ENCODE measurements around the gene PEMT. TPM values are rescaled to one million over a fixed set of nuclear protein-coding genes. Genes with fewer than 3 reads are reported as not detected.

Gene PEMT
- total and polyA plus RNA-seq, 9 of the 15 experiments (the other 6 are each of a cell fraction or from before 2014, with no cell fraction given), result 1.4 to 36.4 (median 13.6) TPM

DNA sequence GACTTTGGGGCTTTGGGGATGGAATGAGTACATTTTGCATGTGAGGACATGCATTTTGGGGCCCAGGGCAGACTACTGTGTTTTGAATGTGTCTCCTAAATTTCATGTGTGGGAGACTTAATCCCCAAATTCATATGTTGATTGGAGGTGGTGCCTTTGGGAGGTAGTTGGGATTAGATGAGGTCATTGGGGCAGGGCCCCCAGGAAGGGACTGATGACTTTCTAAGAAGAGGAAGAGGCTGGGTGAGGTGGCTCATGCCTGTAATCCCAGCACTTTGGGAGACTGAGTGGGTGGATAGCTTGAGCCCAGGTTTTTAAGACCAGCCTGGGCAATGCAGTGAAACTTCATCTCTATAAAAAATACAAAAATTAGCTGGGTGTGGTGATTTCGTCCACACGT lies 47.0 kb upstream of the PEMT start:
- Histone ChIP-seq H3K27me3 (ENCODE audit: control insufficient read depth in 2 of 2, insufficient read depth in 2 of 2, low read length in 2 of 2) (peaks cover 0 to 7% of the 10 kb centered on the region in 2 experiments; a peak in 1 of 5 replicates), H3K36me3 (ENCODE audit: control insufficient read depth, insufficient read depth, low read length) (no peaks in the 10 kb centered on the region), H2AFZ (ENCODE audit: low read depth, low read length) (no peak overlapping the region), H4K20me1 (replicated peaks; ENCODE audit: control insufficient read depth, insufficient read depth, low read length) (no peaks in the 10 kb centered on the region), H3K4me3 (no peak overlapping the region), H3K9me3 (replicated peaks; ENCODE audit: control insufficient read depth, insufficient read depth, low read depth, low read length) (no peaks in the 10 kb centered on the region), H3K27ac (ENCODE audit: extremely low read depth, low read depth, low read length) (no peak overlapping the region), H3K4me1 (replicated peaks in 1 of 2; ENCODE audit: control insufficient read depth in 2 of 2, insufficient read depth in 2 of 2, low read length in 2 of 2) (no peaks in the 10 kb centered on the region; a peak in 1 of 5 replicates), H3K79me2 (ENCODE audit: control insufficient read depth, insufficient read depth, low read length) (no peaks in the 10 kb centered on the region), H3K9me1 (ENCODE audit: control insufficient read depth, insufficient read depth, low read length) (no peaks in the 10 kb centered on the region), H3K9ac (ENCODE audit: insufficient read depth in 1 of 2, low read depth in 2 of 2, low read length in 2 of 2) (no peak overlapping the region), H3K4me2 (ENCODE audit: insufficient read depth, low read length) (no peak overlapping the region)
- TF ChIP-seq, protein P1, sequence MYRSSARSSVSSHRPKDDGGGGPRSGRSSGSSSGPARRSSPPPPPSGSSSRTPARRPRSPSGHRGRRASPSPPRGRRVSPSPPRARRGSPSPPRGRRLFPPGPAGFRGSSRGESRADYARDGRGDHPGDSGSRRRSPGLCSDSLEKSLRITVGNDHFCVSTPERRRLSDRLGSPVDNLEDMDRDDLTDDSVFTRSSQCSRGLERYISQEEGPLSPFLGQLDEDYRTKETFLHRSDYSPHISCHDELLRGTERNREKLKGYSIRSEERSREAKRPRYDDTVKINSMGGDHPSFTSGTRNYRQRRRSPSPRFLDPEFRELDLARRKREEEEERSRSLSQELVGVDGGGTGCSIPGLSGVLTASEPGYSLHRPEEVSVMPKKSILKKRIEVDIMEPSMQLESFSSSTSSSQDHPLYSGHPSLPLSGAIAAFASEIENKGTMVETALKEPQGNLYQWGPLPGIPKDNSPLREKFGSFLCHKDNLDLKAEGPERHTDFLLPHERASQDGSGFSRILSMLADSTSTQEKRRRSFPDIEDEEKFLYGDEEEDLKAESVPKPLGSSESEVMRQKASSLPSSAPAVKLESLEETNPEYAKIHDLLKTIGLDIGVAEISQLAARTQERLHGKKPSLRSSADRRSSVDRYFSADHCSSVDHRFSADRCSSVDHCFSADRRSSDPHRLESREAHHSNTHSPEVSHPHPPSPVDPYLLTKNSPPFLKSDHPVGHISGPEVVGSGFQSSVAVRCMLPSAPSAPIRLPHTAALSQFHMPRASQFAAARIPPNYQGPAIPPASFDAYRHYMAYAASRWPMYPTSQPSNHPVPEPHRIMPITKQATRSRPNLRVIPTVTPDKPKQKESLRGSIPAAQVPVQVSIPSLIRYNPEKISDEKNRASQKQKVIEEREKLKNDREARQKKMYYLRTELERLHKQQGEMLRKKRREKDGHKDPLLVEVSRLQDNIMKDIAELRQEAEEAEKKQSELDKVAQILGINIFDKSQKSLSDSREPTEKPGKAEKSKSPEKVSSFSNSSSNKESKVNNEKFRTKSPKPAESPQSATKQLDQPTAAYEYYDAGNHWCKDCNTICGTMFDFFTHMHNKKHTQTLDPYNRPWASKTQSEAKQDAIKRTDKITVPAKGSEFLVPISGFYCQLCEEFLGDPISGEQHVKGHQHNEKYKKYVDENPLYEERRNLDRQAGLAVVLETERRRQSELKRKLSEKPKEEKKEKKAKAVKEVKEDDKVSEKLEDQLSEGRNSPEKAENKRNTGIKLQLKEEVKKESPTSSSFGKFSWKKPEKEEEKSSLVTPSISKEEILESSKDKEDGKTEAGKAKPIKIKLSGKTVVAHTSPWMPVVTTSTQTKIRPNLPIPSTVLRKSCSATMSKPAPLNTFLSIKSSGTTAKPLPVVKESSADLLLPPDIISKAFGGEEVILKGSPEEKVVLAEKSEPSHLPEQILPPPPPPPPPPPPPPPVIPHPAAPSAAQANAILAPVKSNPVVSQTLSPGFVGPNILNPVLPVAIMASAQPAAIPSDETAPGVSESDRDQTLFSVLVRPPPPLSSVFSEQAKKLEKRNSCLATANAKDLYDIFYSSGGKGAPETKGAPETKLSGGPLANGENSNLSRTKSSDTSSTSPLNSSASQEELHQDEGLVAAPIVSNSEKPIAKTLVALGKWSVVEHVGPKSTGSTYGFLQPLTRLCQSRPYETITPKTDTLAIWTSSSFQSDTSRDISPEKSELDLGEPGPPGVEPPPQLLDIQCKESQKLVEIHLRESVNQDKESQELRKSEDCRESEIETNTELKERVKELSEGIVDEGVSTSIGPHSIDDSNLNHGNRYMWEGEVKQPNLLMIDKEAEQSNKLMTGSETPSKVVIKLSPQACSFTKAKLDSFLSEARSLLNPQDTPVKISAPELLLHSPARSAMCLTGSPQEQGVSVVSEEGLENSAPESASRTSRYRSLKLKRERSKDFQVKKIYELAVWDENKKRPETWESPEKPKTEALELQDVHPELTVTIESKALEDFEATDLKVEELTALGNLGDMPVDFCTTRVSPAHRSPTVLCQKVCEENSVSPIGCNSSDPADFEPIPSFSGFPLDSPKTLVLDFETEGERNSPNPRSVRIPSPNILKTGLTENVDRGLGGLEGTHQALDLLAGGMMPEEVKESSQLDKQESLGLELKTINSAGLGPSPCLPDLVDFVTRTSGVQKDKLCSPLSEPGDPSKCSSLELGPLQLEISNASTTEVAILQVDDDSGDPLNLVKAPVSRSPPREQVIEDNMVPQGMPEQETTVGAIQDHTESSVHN (IDR thresholded peaks at IDR 0.05; ENCODE audit: borderline replicate concordance in 1 of 2, low read depth in 1 of 2), result no peak
- TF ChIP-seq NFRKB (IDR thresholded peaks at IDR 0.05; ENCODE audit: low read depth) (no peak), MAFG (tag; conservative IDR thresholded peaks at IDR 0.05) (no peak), GATAD2B (IDR thresholded peaks at IDR 0.05; ENCODE audit: borderline replicate concordance) (no peak), DNMT1 (IDR thresholded peaks at IDR 0.05) (no peak), RAD51 (IDR thresholded peaks at IDR 0.05; ENCODE audit: borderline replicate concordance, low read depth) (no peak), BRCA1 (IDR thresholded peaks at IDR 0.05) (no peak), BRCA1 (CRISPR knock-in tag; IDR thresholded peaks at IDR 0.05) (no peak)
- TF ChIP-seq, protein P2, sequence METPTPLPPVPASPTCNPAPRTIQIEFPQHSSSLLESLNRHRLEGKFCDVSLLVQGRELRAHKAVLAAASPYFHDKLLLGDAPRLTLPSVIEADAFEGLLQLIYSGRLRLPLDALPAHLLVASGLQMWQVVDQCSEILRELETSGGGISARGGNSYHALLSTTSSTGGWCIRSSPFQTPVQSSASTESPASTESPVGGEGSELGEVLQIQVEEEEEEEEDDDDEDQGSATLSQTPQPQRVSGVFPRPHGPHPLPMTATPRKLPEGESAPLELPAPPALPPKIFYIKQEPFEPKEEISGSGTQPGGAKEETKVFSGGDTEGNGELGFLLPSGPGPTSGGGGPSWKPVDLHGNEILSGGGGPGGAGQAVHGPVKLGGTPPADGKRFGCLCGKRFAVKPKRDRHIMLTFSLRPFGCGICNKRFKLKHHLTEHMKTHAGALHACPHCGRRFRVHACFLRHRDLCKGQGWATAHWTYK (CRISPR knock-in tag; IDR thresholded peaks at IDR 0.05), result no peak
- FAIRE-seq, result no peak
- no TSS peak for BruUV-seq (replicated peaks)
- no peak for DNase-seq (ENCODE audit: extremely low read depth in 1 of 4, low spot score in 3 of 4)
- in situ Hi-C loops (cut with MboI) (loop anchor here (10.0 to 25.0 kb wide), 2 partner anchors 134 to 651 kb away; no protein-coding TSS in a partner anchor), intact Hi-C loops (cut with micrococcal nuclease) (no loop called here)
- ChIA-PET POLR2A (interaction anchor here (1.1 kb wide), 1 partner anchor 9 kb away, joined by 3 read pairs; no protein-coding TSS in a partner anchor), CTCF (ENCODE audit: low intra/inter-chr PET ratio) (no interaction called here)
- no peak for ATAC-seq
- 7% methylated on average over 2 of the region's 2 CpGs for WGBS (ENCODE audit: insufficient coverage, low coverage, missing lambda C conversion rate)

All from K562 (cell line).